WTC11 (cell line): ENCODE data around the gene PGA3. TPM values are rescaled to one million over a fixed set of nuclear protein-coding genes. Genes with fewer than 3 reads are reported as not detected.
"Not testable (repeated sequence)": the region's sequence is repeated elsewhere in the genome, so short reads cannot be mapped to it uniquely, and the experiment has no call there.

Source experiments
- ATAC-seq: fragments of 200-7000 bp; cut with Tn5 transposase; 2 replicates; pipeline ENCODE4 v1.10.0; 2021; ENCODE audit warnings: mild to moderate bottlenecking, moderate library complexity
- CTCF ChIA-PET: fragments of 300-600 bp; sonication (Branson Sonifier 250); formaldehyde crosslinking; loops from one replicate; lab custom pipeline; 2021; ENCODE audit warnings: antibody characterized with exemption; lab: Charles Lee
- POLR2A ChIA-PET: fragments of 350-600 bp; sonication (Branson Sonifier 250); formaldehyde crosslinking; loops from one replicate; lab custom pipeline; 2021; ENCODE audit warnings: antibody characterized with exemption; lab: Charles Lee
- DNase-seq: peaks from one replicate; pipeline ENCODE4 v3.0.0; 2021; ENCODE audit warnings: low spot score
- H3K27ac Mint-ChIP-seq: 2 replicates; pipeline ENCODE4 v1.8.0; 2021; ENCODE audit warnings: mixed read lengths
- H3K27me3 Mint-ChIP-seq: 2 replicates; pipeline ENCODE4 v1.8.0; 2021; ENCODE audit warnings: low read depth, mild to moderate bottlenecking, moderate library complexity, mixed read lengths
- H3K36me3 Mint-ChIP-seq: 2 replicates; pipeline ENCODE4 v1.8.0; 2021; ENCODE audit warnings: mixed read lengths
- H3K4me1 Mint-ChIP-seq: 2 replicates; pipeline ENCODE4 v1.8.0; 2022; ENCODE audit warnings: mixed read lengths
- H3K4me3 Mint-ChIP-seq: 2 replicates; pipeline ENCODE4 v1.8.0; 2021; ENCODE audit warnings: mild to moderate bottlenecking, moderate library complexity, mixed read lengths
- H3K9me3 Mint-ChIP-seq: 2 replicates; pipeline ENCODE4 v1.8.0; 2021; ENCODE audit warnings: mixed read lengths
- total RNA-seq: library from RNA; stranded (reverse); gene quantifications from 3 replicates; pipeline ENCODE4 v1.2.3, GENCODE V29; 2021

PGA3 gene
- total RNA-seq, 1 experiment from 2014 or later = 0.20 TPM

- ATAC-seq, H3K27ac Mint-ChIP-seq, H3K9me3 Mint-ChIP-seq, H3K27me3 Mint-ChIP-seq, POLR2A ChIA-PET, DNase-seq, H3K4me1 Mint-ChIP-seq, CTCF ChIA-PET, H3K36me3 Mint-ChIP-seq, H3K4me3 Mint-ChIP-seq: not testable (repeated sequence)
Observed at GRCh38 chr11:61207636-61208310, 4.5 kb downstream of the PGA3 start.

- DNase-seq, H3K27ac Mint-ChIP-seq, ATAC-seq, H3K27me3 Mint-ChIP-seq, H3K36me3 Mint-ChIP-seq, H3K4me1 Mint-ChIP-seq, H3K9me3 Mint-ChIP-seq, H3K4me3 Mint-ChIP-seq, POLR2A ChIA-PET, CTCF ChIA-PET: not testable (repeated sequence)
Observed at GRCh38 chr11:61210629-61211028, 7.3 kb downstream of the PGA3 start.

- H3K9me3 Mint-ChIP-seq, H3K27me3 Mint-ChIP-seq, H3K4me3 Mint-ChIP-seq, POLR2A ChIA-PET, ATAC-seq, CTCF ChIA-PET, H3K36me3 Mint-ChIP-seq, DNase-seq, H3K4me1 Mint-ChIP-seq, H3K27ac Mint-ChIP-seq: not testable (repeated sequence)
Observed at GRCh38 chr11:61211327-61211952, 8.1 kb downstream of the PGA3 start.

GRCh38 chr11:61212202-61212601, 8.9 kb downstream of the PGA3 start:
- H3K36me3 Mint-ChIP-seq, H3K4me1 Mint-ChIP-seq, H3K4me3 Mint-ChIP-seq, CTCF ChIA-PET, H3K27me3 Mint-ChIP-seq, DNase-seq, POLR2A ChIA-PET, H3K9me3 Mint-ChIP-seq, H3K27ac Mint-ChIP-seq, ATAC-seq: not testable (repeated sequence)

GRCh38 chr11:61213711-61214324, 10.5 kb downstream of the PGA3 start:
- H3K4me1 Mint-ChIP-seq, CTCF ChIA-PET, H3K27ac Mint-ChIP-seq, H3K36me3 Mint-ChIP-seq, DNase-seq, ATAC-seq, H3K4me3 Mint-ChIP-seq, POLR2A ChIA-PET, H3K27me3 Mint-ChIP-seq, H3K9me3 Mint-ChIP-seq: not testable (repeated sequence)

- CTCF ChIA-PET, POLR2A ChIA-PET, DNase-seq, H3K9me3 Mint-ChIP-seq, H3K4me1 Mint-ChIP-seq, ATAC-seq, H3K36me3 Mint-ChIP-seq, H3K27ac Mint-ChIP-seq, H3K4me3 Mint-ChIP-seq, H3K27me3 Mint-ChIP-seq: not testable (repeated sequence)
Observed at GRCh38 chr11:61218306-61218705, 15.0 kb downstream of the PGA3 start.

GRCh38 chr11:61219016-61219415, 15.7 kb downstream of the PGA3 start:
- H3K9me3 Mint-ChIP-seq, H3K4me1 Mint-ChIP-seq, POLR2A ChIA-PET, ATAC-seq, DNase-seq, H3K27me3 Mint-ChIP-seq, H3K36me3 Mint-ChIP-seq, H3K4me3 Mint-ChIP-seq, CTCF ChIA-PET, H3K27ac Mint-ChIP-seq: not testable (repeated sequence)

- H3K27me3 Mint-ChIP-seq, CTCF ChIA-PET, H3K4me3 Mint-ChIP-seq, DNase-seq, H3K4me1 Mint-ChIP-seq, H3K9me3 Mint-ChIP-seq, H3K36me3 Mint-ChIP-seq, POLR2A ChIA-PET, H3K27ac Mint-ChIP-seq: not testable (repeated sequence)
- ATAC-seq = peak; percentile 8; the same call in 1 of the 2 replicates
Observed at GRCh38 chr11:61222047-61222446, 18.7 kb downstream of the PGA3 start, which contains the start of gene PGA4. Gene PGA4, plus strand, starts transcription at chr11:61222347. Its CDS starts 54 bp downstream, at chr11:61222401.

GRCh38 chr11:61222692-61223091, 19.4 kb downstream of the PGA3 start:
- POLR2A ChIA-PET, H3K36me3 Mint-ChIP-seq: not testable (repeated sequence)
- ATAC-seq = 0 out of 2 replicates have a peak, but pooled peaks have one; percentile 6

GRCh38 chr11:61226457-61227137, 23.3 kb downstream of the PGA3 start:
- ATAC-seq, CTCF ChIA-PET, H3K9me3 Mint-ChIP-seq, POLR2A ChIA-PET, DNase-seq, H3K27ac Mint-ChIP-seq, H3K36me3 Mint-ChIP-seq, H3K27me3 Mint-ChIP-seq, H3K4me3 Mint-ChIP-seq, H3K4me1 Mint-ChIP-seq: not testable (repeated sequence)

More at GRCh38 chr11:61222692-61223091, 19.4 kb downstream of the PGA3 start:
- H3K4me3 Mint-ChIP-seq, H3K27ac Mint-ChIP-seq, H3K27me3 Mint-ChIP-seq, H3K4me1 Mint-ChIP-seq, CTCF ChIA-PET, DNase-seq, H3K9me3 Mint-ChIP-seq: not testable (repeated sequence)

- H3K4me3 Mint-ChIP-seq, H3K27ac Mint-ChIP-seq, H3K9me3 Mint-ChIP-seq, DNase-seq, H3K36me3 Mint-ChIP-seq, H3K4me1 Mint-ChIP-seq, H3K27me3 Mint-ChIP-seq, CTCF ChIA-PET, POLR2A ChIA-PET, ATAC-seq: not testable (repeated sequence)
Observed at GRCh38 chr11:61229458-61229857, 26.1 kb downstream of the PGA3 start.

GRCh38 chr11:61231033-61231432, 27.7 kb downstream of the PGA3 start:
- DNase-seq, ATAC-seq, CTCF ChIA-PET, H3K4me3 Mint-ChIP-seq, H3K27me3 Mint-ChIP-seq, H3K27ac Mint-ChIP-seq, H3K9me3 Mint-ChIP-seq, POLR2A ChIA-PET, H3K36me3 Mint-ChIP-seq, H3K4me1 Mint-ChIP-seq: not testable (repeated sequence)
